DMS 273 treated with DMSO at 0.1 percent for 48 hours (cell line): Measurements from ENCODE around the gene CABP1.

ENCODE experiments used
- DNase-seq: peaks from one replicate; lab custom pipeline; 2025; lab: John Stamatoyannopoulos, UW

CABP1 gene

GRCh38 chr12:120631097-120631496 is 9.3 kb upstream of the CABP1 start:
- DNase-seq: no peak

- DNase-seq: no peak
Measured at GRCh38 chr12:120640861-120641833, 721 bp downstream of the CABP1 start.

- DNase-seq: no peak
Measured at GRCh38 chr12:120642121-120642520, 1.7 kb downstream of the CABP1 start.

- DNase-seq: no peak
Measured at GRCh38 chr12:120642826-120643225, 2.4 kb downstream of the CABP1 start.

GRCh38 chr12:120643574-120643973 is 3.1 kb downstream of the CABP1 start:
- no peak for DNase-seq

- no peak for DNase-seq
Measured at GRCh38 chr12:120646044-120646443, 5.6 kb downstream of the CABP1 start.

- DNase-seq: no peak
Measured at GRCh38 chr12:120647375-120647755, 6.9 kb downstream of the CABP1 start.

GRCh38 chr12:120649442-120650232 is 9.2 kb downstream of the CABP1 start:
- DNase-seq: no peak

- DNase-seq: no peak
Measured at GRCh38 chr12:120650233-120650690, 9.8 kb downstream of the CABP1 start.

GRCh38 chr12:120651821-120652220 is 11.4 kb downstream of the CABP1 start:
- DNase-seq: no peak

- DNase-seq: no peak
Measured at GRCh38 chr12:120652656-120653435, 12.4 kb downstream of the CABP1 start.

- DNase-seq: no peak
Measured at GRCh38 chr12:120653611-120654010, 13.2 kb downstream of the CABP1 start.

- DNase-seq: no peak
Measured at GRCh38 chr12:120654656-120655055, 14.2 kb downstream of the CABP1 start.

- DNase-seq: no peak
Measured at GRCh38 chr12:120656008-120656407, 15.6 kb downstream of the CABP1 start.

GRCh38 chr12:120658286-120659150 is 18.1 kb downstream of the CABP1 start:
- DNase-seq: no peak

GRCh38 chr12:120659151-120659525 is 18.7 kb downstream of the CABP1 start:
- DNase-seq: no peak

GRCh38 chr12:120661432-120661831 is 21.0 kb downstream of the CABP1 start:
- DNase-seq: no peak

GRCh38 chr12:120662879-120663278 is 22.5 kb downstream of the CABP1 start:
- DNase-seq: no peak

- no peak for DNase-seq
Measured at GRCh38 chr12:120663741-120664140, 23.3 kb downstream of the CABP1 start.

GRCh38 chr12:120666571-120667390 is 26.4 kb downstream of the CABP1 start:
- no peak for DNase-seq
